Loucy (cell line): ENCODE data around the gene SPINT2.

Source experiments
- EZH2phosphoT487 ChIP-seq: fragments of 200-600 bp; IDR thresholded peaks from 2 replicates; pipeline ENCODE4 v1.6.1; 2018; ENCODE audit warnings: antibody characterized with exemption, mild to moderate bottlenecking, moderate library complexity, borderline replicate concordance
- TF ChIP-seq, protein P1 (sequence below): fragments of 200-600 bp; sonication (generic); conservative IDR thresholded peaks from 2 replicates; pipeline ENCODE4 v1.5.1; 2014; ENCODE audit warnings: mild to moderate bottlenecking, antibody characterized with exemption, low read length

DNA sequence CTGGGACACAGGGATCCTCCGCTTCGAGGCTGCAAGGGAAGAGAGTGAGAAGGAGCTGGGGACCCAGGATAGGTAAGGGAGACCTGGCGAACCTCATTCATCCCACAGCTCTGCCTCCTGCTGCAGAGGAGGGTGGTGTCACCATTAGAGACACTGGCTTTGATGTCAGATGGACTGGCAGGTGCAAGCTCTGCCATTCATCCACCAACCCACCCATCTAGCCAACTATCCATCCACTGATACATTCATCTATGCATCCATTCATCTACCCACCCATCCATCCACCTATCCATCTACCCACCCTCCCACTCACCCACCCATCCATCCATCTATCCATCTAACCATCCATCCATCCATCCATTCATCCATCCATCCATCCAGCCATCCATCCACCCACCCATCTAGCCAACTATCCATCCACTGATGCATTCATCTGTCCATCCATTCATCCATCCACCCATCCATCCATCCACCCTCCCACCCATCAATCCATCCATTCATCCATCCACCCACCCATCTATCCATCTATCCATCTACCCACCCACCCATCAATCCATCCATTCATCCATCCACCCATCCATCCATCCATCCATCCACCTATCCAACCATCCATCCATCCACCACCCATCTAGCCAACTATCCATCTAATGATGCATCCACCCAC is 45.4 kb downstream of the SPINT2 start:
- TF ChIP-seq, protein P1, sequence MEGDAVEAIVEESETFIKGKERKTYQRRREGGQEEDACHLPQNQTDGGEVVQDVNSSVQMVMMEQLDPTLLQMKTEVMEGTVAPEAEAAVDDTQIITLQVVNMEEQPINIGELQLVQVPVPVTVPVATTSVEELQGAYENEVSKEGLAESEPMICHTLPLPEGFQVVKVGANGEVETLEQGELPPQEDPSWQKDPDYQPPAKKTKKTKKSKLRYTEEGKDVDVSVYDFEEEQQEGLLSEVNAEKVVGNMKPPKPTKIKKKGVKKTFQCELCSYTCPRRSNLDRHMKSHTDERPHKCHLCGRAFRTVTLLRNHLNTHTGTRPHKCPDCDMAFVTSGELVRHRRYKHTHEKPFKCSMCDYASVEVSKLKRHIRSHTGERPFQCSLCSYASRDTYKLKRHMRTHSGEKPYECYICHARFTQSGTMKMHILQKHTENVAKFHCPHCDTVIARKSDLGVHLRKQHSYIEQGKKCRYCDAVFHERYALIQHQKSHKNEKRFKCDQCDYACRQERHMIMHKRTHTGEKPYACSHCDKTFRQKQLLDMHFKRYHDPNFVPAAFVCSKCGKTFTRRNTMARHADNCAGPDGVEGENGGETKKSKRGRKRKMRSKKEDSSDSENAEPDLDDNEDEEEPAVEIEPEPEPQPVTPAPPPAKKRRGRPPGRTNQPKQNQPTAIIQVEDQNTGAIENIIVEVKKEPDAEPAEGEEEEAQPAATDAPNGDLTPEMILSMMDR = no peak
- TF ChIP-seq EZH2phosphoT487 = no peak
